K562 (cell line): Measurements from ENCODE around the gene NADK.

Experiments
- CTCF ChIP-seq, 3 experiments: IDR thresholded peaks in 2 of 3; conservative IDR thresholded peaks in 1 of 3; 2 replicates each; pipeline ENCODE4 v1.5.1; 2011 to 2012; ENCODE audit warnings: low read length in 3 of 3, mild to moderate bottlenecking in 3 of 3, control low read depth in 2 of 3, improper control_type of control experiment in 1 of 3, inconsistent platforms in 1 of 3, low read depth in 1 of 3, mixed read lengths in 1 of 3, moderate library complexity in 1 of 3; ENCODE audit not compliant: insufficient read depth in 2 of 3
- FOXK2 ChIP-seq, 2 experiments: fragments of 450-650 bp; IDR thresholded peaks in 1 of 2; conservative IDR thresholded peaks in 1 of 2; 2 replicates each; pipeline ENCODE4 v1.6.1; 2016; ENCODE audit warnings: low read depth in 2 of 2, mild to moderate bottlenecking in 1 of 2
- MAX ChIP-seq: sonication (generic); formaldehyde crosslinking; IDR thresholded peaks from 2 replicates; pipeline ENCODE4 v1.9.0; 2022; ENCODE audit warnings: mild to moderate bottlenecking, missing genetic modification reagents
- PCBP1 ChIP-seq: fragments of 200-400 bp; formaldehyde crosslinking; IDR thresholded peaks from 2 replicates; pipeline ENCODE4 v1.6.1; 2018; ENCODE audit warnings: mild to moderate bottlenecking, low read depth, low read length; ENCODE audit not compliant: poor library complexity, severe bottlenecking
- POLR2AphosphoS5 ChIP-seq: IDR thresholded peaks from 2 replicates; pipeline ENCODE4 v1.6.1; 2011; ENCODE audit warnings: mild to moderate bottlenecking, low read depth, low read length, moderate library complexity; ENCODE audit not compliant: control insufficient read depth, insufficient read depth
- SP2 ChIP-seq: IDR thresholded peaks from 2 replicates; pipeline ENCODE4 v1.6.1; 2011; ENCODE audit warnings: mild to moderate bottlenecking, low read depth, low read length, moderate library complexity; ENCODE audit not compliant: poor library complexity, severe bottlenecking; ENCODE audit errors: extremely low read depth
- TBL1XR1 ChIP-seq, 2 experiments: IDR thresholded peaks; 2 replicates each; pipeline ENCODE4 v1.6.1; 2012; ENCODE audit warnings: improper control_type of control experiment in 2 of 2, low read length in 2 of 2, mild to moderate bottlenecking in 1 of 2
- XRCC5 ChIP-seq: fragments of 200-400 bp; formaldehyde crosslinking; IDR thresholded peaks from 2 replicates; pipeline ENCODE4 v1.6.1; 2017; ENCODE audit warnings: low read depth, mild to moderate bottlenecking, low read length
- ZBTB43 ChIP-seq: sonication (generic); formaldehyde crosslinking; IDR thresholded peaks from 2 replicates; pipeline ENCODE4 v1.8.0; 2023; ENCODE audit warnings: mild to moderate bottlenecking, missing genetic modification reagents
- ZNF143 ChIP-seq: sonication (generic); formaldehyde crosslinking; IDR thresholded peaks from 2 replicates; pipeline ENCODE4 v1.9.0; 2022; ENCODE audit warnings: mild to moderate bottlenecking, missing genetic modification reagents

- no peak for TF ChIP-seq XRCC5
- no peak for TF ChIP-seq POLR2AphosphoS5
- no peak for TF ChIP-seq PCBP1
- TF ChIP-seq CTCF (IDR thresholded peaks at IDR 0.05 in 2 of 3, conservative IDR thresholded peaks at IDR 0.05 in 1 of 3; ENCODE audit: insufficient read depth in 2 of 3, low read depth in 1 of 3, low read length in 3 of 3): no peak
- no peak for TF ChIP-seq TBL1XR1 (IDR thresholded peaks at IDR 0.05; ENCODE audit: low read length in 2 of 2)
- TF ChIP-seq ZBTB43 (CRISPR knock-in tag): no peak
- TF ChIP-seq FOXK2 (conservative IDR thresholded peaks at IDR 0.05 in 1 of 2, IDR thresholded peaks at IDR 0.05 in 1 of 2; ENCODE audit: low read depth in 2 of 2): no peak
- no peak for TF ChIP-seq SP2
- TF ChIP-seq MAX (CRISPR knock-in tag): no peak
- TF ChIP-seq ZNF143 (CRISPR knock-in tag): no peak
Observed at GRCh38 chr1:1797731-1798341, 19.6 kb upstream of the NADK start.
